GM12872 (cell line): ENCODE data around the gene MIPEP.
A peak's percentile ranks its signal among the peaks of the same experiment; 100 is the strongest.

Source experiments
- TF ChIP-seq, protein P1 (sequence below): IDR thresholded peaks from 3 replicates; pipeline ENCODE4 v1.5.1; 2011; ENCODE audit warnings: low read depth, mild to moderate bottlenecking, low read length, moderate library complexity; ENCODE audit not compliant: insufficient read depth

Gene MIPEP

DNA sequence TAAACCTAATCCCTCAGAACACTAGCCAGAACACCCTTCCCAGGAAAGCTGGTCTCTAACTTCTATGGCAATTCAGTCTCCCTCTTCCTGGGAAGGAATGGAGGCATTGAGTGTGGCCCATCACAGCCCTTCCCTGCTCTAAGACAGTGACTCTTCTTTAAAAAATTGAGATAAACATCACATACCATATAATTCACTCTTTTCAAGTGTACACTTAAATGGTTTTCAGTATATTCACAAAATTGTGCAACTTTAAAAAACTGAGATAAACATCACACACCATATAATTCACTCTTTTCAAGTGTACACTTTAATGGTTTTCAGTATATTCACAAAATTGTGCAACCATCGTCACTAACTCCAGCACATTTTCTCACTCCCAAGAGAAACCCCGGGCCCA lies 116.5 kb downstream of the MIPEP start:
- TF ChIP-seq, protein P1, sequence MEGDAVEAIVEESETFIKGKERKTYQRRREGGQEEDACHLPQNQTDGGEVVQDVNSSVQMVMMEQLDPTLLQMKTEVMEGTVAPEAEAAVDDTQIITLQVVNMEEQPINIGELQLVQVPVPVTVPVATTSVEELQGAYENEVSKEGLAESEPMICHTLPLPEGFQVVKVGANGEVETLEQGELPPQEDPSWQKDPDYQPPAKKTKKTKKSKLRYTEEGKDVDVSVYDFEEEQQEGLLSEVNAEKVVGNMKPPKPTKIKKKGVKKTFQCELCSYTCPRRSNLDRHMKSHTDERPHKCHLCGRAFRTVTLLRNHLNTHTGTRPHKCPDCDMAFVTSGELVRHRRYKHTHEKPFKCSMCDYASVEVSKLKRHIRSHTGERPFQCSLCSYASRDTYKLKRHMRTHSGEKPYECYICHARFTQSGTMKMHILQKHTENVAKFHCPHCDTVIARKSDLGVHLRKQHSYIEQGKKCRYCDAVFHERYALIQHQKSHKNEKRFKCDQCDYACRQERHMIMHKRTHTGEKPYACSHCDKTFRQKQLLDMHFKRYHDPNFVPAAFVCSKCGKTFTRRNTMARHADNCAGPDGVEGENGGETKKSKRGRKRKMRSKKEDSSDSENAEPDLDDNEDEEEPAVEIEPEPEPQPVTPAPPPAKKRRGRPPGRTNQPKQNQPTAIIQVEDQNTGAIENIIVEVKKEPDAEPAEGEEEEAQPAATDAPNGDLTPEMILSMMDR, result no peak

- TF ChIP-seq, protein P1, result no peak
Measured at GRCh38 chr13:23771956-23772355, 117.2 kb downstream of the MIPEP start.

DNA sequence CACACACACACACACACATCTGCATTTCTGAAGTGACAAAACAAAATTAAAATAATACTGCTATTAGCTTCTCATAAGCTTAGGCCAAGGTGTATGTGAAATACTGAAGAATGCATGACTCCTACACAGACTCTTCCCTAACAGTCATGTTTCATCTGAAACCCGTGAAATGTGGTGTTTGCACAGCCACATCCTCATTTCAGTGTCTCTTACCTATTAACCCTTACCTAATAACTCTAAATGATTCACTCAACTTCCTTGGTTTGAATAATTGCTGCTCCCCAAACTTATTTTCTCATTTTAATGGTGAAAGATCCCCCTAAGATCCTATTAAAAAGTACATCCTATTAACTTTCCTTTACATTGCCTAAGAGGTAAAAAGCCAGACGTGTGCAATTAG lies 117.6 kb downstream of the MIPEP start:
- TF ChIP-seq, protein P1, result no peak

DNA sequence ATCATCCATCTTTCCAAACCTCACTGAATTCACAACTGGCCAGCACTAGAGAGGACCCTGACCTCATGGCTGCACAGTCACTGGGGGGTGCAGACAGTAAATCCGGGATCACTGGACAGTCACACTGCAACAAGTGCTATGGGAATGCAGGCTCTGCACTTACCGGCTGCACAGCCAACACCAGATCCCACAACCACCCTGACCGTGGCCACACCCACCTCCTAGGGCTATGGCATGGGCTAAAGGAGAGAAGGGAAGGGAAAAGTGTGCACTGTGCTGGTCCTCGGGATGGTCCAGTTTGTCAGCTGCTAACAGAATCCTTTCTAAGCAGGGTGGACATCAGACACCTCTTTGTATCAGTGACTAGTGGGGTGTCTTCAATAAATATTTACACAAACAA lies 118.2 kb downstream of the MIPEP start:
- TF ChIP-seq, protein P1, result no peak

- TF ChIP-seq, protein P1, result peak; percentile 10; the same call in 1 of the 3 replicates
Measured at GRCh38 chr13:23770428-23770827, 118.8 kb downstream of the MIPEP start.

GRCh38 chr13:23769401-23769800 lies 119.8 kb downstream of the MIPEP start:
- TF ChIP-seq, protein P1, result no peak

- TF ChIP-seq, protein P1, result no peak
Measured at GRCh38 chr13:23767838-23768237, 121.4 kb downstream of the MIPEP start.

DNA sequence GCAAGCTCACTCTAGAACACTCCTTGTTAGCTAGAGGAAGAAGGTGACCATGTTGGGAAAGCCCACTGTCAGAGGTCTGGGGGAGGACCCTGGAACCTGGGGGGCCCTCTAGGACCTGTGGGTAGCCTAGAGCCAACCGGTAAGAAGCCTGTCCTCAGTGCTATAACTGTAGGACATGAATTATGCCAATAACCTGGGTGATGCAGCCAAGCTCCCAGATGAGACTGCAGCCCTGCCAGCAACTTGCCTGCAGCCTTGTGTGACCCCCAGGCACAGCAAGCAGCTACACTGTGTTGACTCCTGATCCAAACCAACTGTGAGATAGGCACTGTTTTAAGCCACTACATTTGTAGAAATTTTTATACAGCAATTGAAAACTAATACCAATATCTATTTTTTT lies 122.3 kb downstream of the MIPEP start:
- TF ChIP-seq, protein P1, result no peak
